Ramos (cell line): ENCODE results near the gene PDSS2.

Experiments used
- in situ Hi-C: fragments of 300-500 bp; cut with MboI; formaldehyde crosslinking; loops from one replicate; pipeline ENCODE4 v1.14.3; 2022; ENCODE audit warnings: low sequenced_read_pairs; ENCODE audit not compliant: unreplicated experiment

PDSS2 gene

DNA sequence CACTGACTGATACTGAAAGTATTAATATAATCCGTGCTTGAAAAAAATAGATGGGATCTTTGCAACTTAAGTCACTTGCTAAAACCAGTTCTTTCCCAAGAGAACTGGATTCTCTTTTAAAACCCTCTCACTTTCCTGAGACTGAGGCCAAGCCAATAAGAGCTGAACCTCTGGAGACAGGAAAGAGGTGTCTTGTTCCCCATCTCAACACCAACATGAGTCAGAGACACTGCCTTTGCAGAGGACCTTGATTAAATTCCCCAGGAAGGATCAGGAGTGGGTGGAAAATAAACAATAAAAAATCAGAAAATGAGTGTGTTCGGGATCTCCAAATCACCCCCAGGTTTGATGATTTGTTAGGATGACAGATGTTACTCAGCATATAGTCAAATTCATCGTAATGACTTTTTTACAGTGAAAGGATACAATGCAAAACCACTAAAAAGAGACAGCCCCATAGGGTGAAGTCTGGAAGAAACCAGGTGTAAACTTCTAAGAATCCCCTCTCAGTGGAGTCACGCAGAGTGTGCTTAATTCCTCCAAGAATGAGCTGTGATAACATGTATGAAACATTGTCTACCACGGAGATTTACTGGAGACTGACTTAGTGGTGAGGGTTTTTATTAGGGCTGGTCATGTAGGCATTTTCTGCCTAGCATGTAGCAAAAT lies 221.2 kb downstream of the PDSS2 start:
- in situ Hi-C loops: no loop called here

DNA sequence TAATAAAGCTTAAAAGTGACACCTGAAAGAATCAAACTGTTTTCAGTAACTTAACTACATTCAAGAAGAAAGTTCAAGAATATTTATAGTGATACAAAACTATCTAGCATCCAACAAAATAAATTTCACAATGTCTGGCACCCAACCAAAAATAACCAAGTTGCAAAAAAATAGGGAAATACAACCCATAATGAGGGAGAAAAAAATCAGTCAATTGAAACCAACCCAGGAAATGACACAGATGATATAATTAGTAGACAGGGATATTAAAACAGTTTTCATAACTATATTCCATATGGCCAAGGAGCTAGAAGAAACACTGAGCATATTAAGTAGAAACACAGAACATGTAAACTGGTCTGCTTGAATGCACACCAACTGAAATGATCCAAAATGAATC lies 223.9 kb downstream of the PDSS2 start:
- in situ Hi-C loops: no loop called here

DNA sequence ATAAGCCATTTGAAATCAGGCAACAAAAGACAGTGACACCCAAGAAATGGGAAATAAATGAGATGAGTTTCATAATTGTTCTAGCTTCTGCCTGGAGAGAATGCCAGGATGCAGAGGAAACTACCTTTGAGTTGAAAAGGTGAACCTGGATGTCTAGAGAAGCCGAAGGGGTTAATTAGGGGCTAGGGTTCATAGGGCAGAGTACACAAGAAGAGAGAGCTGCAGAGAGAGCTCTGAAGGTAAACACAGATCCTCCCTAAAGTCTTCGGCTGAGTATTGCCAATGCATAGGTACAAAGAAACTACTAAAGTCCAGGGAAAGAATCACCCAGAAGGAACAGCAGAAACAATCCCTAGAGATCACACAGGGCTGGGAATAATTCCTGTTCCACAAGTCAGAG lies 224.4 kb downstream of the PDSS2 start:
- in situ Hi-C loops: no loop called here

DNA sequence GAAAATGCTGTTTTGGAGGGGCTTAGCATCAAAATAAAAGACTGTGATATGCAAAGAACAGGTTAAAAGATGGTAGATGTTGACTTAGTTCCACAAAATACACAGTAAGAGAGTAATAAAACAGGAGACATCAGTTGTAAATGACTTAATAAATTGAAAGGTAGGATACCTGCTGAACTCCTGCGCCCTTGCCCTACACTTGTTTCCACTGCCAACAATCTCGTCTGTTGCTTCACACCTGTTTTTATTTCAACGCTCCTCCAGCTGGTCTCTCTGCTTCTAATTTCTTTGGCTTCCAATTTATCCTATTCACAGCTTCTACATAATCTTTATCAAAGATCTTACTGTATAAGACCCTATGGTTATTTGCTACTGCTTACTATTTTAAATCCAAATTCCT lies 228.1 kb downstream of the PDSS2 start:
- in situ Hi-C loops: no loop called here

DNA sequence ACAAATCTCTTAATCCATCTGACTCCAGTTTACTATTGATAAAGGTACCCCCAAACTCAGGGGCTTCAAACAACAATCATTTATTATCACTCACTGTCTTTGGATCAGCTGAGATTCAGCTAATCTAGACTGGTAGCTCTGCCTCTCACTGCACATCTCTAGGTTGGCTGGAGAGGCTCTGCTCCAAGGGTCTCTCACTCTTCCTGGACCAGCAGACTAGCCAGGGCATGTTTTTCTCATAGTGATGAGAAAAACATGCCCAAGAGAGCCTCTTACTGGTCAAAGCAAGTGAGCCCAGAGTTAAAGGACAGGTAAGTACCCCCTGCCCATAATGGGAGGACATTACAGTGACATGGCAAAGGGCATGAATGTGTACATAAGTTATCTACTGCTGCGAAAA lies 228.9 kb downstream of the PDSS2 start:
- in situ Hi-C loops: no loop called here

DNA sequence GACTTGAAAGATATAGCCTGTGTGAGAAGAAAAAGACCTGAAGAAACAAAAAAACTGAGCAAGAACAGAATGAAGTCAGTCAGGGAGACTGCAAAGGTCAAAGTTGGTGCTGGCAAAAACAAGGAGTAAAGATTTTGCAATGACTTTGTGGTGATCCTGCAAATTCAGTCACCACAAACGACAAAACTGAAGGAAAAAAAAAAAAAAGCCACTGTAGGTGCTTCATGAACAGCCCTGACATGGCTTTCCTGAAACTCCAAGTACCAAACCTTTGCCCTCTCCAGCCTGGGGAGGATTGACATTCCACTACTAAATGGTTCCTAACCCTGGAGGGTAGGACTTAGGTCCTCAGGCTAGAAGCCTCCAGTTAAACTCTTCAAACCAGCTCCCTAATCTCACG lies 229.3 kb downstream of the PDSS2 start:
- in situ Hi-C loops: no loop called here

DNA sequence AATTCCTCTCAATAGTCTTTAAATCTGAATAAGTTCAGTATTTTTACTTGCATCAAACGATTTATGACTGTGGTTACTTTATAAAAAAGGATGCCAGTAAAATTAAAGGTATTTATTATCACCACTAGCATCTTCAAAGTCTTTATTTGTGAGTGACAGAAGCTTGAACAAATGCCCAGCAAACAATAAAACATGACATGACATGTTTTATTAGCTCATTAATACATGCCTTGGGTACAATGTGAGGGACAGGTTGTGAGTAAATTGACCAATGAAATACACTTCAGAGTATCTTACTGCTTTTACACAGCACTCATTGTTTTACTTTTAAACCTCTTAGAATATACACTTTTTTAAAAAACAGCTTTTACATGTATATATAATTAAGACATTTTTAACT lies 230.6 kb downstream of the PDSS2 start:
- in situ Hi-C loops: no loop called here

DNA sequence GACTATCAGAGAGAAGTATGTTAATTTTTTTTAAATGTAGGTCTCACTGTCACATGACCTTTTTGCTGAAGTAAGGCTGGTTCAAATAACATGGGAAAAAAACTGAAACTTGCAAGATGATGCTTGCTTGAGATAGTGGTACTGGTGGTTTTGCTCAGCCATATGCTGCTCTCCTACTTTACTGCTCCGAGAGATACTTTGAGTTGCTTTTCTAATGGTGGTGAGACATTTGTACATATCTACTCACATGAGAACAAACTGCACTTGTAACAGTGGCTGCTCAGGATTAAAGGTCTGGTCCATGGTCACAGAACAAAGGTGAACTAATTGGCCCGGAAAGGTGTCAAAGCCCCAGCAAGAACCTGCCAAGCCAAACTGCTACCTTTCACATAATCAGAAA lies 237.8 kb downstream of the PDSS2 start:
- in situ Hi-C loops: no loop called here

DNA sequence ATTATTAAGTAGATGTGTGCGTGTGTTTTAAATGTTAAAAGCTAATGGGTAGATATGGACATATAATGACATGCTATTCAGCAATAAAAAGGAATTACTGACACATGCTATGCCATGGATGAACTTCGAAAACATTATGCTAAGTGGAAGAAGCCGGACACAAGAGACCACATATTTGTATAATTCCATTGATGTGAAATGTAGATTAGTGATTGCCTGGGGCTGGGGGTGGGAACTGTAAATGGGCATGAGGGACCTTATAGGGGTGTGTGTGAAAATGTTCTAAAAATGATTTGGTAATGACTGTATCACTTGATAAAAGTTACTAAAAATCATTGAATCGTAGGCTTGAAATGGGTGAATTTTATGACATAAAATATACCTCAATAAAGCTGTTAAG lies 239.5 kb downstream of the PDSS2 start:
- in situ Hi-C loops: no loop called here

DNA sequence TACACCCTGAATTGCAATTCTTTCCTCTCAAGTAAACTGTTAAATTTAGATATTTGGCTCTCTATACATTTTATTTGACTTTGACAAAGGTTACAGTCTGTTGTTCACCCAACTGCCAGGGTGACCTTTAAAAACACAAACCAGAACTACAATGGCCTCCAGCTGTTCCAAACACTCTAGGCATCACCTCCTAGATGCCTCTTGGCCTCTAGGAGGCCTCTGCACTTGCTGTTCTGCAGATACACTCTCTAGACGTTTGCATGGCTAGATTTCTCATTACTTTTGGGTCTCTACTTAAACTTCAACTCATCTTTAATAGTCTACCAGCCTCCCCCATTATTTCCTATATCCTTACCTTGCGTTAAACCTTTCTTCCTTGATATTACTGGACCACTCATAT lies 241.2 kb downstream of the PDSS2 start:
- in situ Hi-C loops: no loop called here

DNA sequence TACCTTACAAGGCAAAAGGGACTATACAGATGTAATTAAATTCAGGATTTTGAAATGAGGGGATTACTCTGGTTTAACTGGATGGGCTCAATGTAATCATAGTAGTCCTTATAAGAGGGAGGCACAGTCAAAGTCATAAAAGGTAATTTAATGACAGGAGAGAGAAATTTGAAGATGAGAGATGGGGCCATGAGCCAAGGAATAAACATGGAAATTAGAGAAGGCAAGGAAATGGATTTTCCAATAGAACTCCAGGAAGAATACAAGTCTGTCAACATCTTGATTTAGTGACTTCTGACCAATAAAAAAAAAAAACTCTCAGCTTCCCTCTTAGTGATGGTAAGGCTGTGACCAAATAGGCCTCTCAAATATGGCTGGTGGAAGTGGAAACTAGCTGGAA lies 242.1 kb downstream of the PDSS2 start:
- in situ Hi-C loops: no loop called here

DNA sequence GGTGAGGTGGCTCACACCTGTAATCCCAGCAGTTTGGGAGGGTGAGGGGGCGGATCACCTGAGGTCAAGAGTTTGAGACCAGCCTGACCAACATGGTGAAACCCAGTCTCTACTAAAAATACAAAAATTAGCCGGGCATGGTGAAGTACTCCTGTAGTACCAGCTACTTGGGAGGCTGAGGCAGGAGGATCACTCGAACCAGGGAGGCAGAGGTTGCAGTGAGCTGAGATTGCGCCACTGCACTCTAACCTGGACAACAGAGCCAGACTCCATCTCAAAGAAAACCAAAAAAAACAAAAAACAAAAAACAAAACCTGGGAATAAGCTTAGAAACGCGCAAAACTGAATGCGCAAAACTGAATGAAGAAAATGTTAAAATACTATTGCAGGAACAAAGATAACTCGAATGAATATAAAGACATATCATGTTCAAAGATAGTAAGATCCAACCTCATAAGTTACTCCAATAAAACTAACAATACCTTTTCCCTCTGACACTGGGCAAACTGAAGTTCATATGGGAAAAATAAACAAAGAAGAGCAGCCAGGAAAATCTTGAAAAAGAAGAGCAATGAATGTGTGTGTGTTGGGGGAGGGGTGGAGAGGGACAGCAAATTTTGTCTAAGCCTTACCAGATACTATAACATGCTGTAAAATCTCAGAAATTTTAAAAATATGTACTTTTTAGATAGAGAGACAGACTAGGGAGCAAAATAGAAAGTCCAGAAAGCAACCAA lies 243.0 kb downstream of the PDSS2 start:
- in situ Hi-C loops: no loop called here

DNA sequence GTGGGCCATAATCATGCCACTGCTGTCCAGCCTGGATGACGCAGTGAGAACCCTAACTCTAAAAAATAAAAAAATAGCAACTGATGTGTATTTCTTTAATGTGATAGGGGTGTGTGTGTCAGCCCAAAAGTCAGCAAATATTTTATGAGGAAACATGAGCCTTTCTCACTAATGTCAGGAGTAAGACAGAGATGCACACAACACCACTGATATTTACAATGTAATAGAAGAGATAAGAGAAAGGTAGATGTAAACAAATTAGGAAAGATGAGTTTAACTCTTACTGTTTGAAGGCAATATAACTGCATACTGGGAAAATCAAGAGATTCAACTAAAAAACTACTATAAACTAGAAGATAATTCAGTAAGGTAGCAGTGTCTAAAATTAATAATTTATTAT lies 244.0 kb downstream of the PDSS2 start:
- in situ Hi-C loops: no loop called here

DNA sequence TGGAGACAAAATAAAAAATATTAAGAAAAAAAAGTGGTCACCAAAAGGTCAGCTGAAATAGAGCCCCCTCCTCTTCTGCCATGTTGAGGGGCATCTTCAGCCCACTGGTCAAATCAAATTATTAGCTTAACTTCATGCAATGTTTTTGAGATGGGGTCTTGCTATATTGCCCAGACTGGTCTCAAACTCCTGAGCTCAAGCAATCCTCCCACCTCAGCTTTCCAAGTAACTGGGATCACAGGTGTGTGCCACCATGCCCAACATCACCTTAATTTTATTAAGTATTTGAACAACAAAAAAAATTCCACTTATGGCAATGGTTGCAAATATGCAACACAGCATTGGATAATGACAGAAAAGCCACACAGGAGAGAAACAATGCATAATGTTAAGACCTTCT lies 244.7 kb downstream of the PDSS2 start:
- in situ Hi-C loops: no loop called here

DNA sequence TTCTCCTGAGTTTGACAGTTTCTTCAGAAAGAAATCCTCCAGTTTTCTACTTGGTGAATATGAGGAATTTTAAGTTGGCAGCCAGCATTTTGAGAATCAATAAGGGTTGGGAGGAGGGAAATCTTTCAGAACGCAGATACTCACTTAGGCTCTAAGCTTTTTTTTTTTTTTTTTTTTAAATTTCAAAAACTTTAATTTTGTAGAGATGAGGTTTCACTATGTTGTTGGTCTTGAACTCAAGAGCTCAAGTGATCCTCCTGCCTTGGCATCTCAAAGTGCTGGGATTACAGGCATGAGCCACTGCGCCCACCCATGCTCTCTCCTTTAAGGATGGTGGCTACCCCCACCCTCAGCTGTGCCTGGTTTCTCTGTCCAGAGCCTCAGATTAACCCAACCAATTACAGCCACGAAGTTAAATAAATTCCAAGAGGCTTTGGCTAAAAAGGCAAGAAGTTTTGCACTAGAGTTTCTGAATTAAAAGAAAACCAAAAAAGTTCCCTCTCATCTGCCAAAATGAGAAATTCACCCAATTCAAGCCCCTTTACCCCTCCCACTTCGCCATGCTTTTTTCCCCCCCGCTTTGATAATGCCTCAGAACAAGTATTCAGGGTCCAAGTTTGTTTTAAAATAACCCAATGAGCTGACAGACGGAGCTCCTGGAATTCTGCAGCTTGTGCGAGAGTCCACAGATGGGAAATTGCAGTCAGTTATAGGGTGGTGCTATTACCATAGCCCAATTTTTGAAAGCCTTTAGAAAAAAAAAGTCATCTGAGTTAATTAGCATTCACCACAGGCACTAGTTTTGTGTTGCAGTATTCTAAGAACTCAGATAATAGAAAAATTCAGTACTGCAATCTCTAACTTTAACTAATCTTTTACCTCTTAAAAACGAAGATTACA lies 249.7 kb downstream of the PDSS2 start:
- in situ Hi-C loops: no loop called here

DNA sequence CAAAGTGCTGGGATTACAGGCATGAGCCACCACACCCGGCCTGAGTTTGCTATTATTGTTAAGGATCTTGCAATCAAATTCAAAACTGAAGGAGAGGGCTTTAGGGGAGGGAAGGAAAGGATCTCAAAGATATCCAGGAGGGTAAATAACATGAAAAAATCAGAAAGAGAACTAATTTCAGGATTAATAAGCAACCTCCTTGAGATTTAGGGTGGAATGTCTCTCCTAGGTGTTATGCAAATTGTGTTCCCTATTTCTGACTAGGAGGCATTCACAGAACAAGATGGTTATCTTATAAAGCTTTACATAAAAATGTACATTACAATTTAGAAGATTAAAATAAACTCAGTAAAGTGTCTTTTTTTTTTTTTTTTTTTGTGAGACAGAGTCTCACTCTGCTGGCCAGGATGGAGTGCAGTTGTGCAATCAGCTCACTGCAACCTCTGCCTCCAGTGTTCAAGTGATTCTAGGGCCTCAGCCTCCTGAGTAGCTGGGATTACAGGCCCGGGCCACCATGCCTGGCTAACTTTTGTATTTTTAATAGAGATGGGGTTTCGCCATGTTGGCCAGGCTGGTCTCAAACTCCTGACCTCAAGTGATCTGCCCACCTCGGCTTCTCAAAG lies 252.0 kb downstream of the PDSS2 start:
- in situ Hi-C loops: no loop called here

DNA sequence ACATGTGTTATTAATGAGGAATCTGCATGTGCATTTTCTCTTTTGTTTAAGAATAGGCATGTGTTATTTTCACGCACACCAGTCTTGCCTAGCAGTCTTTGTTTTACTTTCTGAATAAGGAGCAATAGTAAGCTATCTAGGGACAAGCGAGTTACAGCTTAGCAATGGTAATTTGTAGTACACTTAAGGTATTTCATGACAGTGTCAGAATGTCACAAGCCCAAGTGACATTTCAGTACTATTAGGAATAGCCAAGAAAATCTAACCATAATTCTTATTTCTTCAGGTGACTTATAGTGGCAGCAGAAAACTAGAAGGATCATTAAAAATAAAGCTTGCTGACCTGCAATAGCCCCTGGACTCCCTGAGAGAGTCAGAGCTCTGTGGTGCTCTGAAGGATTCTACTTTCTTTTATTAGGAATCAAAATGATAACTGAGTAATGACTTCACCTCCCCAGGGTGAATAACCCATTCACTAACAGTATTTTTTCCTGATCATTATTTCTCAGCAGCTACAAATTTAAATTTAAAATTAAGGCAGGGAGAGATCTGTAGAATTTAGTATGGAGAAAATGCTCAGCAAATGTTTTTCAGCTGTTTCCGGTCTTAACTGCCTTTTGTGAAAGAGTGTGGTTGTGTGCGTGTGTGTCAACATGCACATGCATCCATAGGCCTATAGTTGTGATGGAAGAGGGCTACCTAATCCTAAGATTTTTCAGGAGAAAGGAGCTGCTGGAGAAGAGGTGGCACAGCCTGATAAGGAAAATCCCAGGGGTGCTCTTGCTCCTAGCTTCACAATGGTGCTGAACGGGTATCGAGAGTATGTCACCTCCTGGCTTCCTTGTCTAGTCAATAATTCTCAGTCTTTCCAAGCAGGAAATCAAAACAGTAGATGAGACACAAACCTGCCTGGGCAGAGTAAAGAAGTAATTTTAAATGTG lies 254.0 kb downstream of the PDSS2 start:
- in situ Hi-C loops: no loop called here

DNA sequence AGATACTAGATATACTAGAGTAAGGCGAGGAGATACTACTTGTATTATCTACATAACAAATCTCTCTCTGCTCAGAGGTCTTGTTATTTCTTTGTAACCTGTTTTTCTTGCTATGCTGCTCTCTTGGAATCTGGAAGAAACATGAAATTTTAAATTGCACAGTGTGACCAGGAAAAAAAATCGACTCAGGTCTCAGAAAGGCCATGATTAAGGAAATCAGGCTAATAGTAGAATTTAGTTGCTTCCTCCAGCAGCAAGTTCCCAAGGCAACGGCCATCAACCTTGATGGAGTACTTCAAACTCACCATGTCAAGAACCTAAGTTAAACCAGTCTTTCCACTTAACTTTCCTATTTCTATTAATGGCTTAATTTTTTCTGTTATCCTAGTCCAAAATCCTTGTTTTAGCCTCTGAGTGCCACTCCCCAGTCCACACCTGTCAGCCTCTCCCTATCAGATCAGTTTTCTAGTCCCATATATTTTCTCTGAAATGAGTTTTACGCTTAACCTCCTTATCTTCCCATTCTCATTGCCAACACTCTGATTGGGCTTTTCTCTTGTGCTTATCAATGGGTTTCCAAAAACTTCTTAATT lies 256.4 kb downstream of the PDSS2 start:
- in situ Hi-C loops: no loop called here
